Esophagus squamous epithelium (tissue), 5 donors: ENCODE data around the gene PARD6B. TPM values are rescaled to one million over a fixed set of nuclear protein-coding genes. Genes with fewer than 3 reads are reported as not detected.

Experiments used
- DNase-seq: peaks from one replicate; lab custom pipeline; 2025; lab: John Stamatoyannopoulos, UW
- H3K27ac ChIP-seq, 4 donors: fragments of 200-600 bp; sonication (generic); one replicate each; pipeline ENCODE4 v1.5.1; 2016 to 2019; ENCODE audit warnings: mild to moderate bottlenecking in 1 of 4
- H3K27me3 ChIP-seq, 4 donors: fragments of 200-600 bp; sonication (generic); 1 replicate in 3 of 4; 2 replicates in 1 of 4; pipeline versions ENCODE4 v1.5.1 to v1.6.0; 2017 to 2021; ENCODE audit warnings: antibody characterized with exemption in 1 of 4
- H3K36me3 ChIP-seq, 3 donors: fragments of 200-600 bp; sonication (generic); one replicate each; pipeline ENCODE4 v1.5.1; 2016 to 2019
- H3K4me1 ChIP-seq, 3 donors: fragments of 200-600 bp; sonication (generic); one replicate each; pipeline ENCODE4 v1.5.1; 2017 to 2019
- H3K4me3 ChIP-seq, 4 donors: fragments of 200-600 bp; sonication (generic); 1 replicate in 3 of 4; 2 replicates in 1 of 4; pipeline ENCODE4 v1.5.1; 2016 to 2019; ENCODE audit warnings: mild to moderate bottlenecking in 2 of 4, moderate library complexity in 1 of 4
- H3K9me3 ChIP-seq, 3 donors: fragments of 200-600 bp; sonication (generic); one replicate each; pipeline ENCODE4 v1.5.1; 2016 to 2019
- POLR2A ChIP-seq, 4 donors: fragments of 450-650 bp; IDR thresholded peaks; one replicate each; pipeline ENCODE4 v1.6.1; 2017; ENCODE audit warnings: antibody characterized with exemption in 4 of 4, mild to moderate bottlenecking in 4 of 4, moderate library complexity in 3 of 4
- WGBS, 2 donors: methylation state at CpG; one replicate each; pipeline ENCODE4 v1.1.5; 2018; 5-methylcytosine and 5-hydroxymethylcytosine counted together
- intact Hi-C: fragments of 100-400 bp; cut with DNase I; formaldehyde crosslinking; loops from one replicate; pipeline ENCODE4 v1.15.0; 2022
- total RNA-seq, 4 donors: library from RNA; depleted of rRNA; stranded (reverse); fragments of >200 nt; gene quantifications; one replicate each; pipeline ENCODE4 v1.1.0, GENCODE V29; 2016
- TF ChIP-seq, protein P1 (sequence below), 6 experiments: fragments of 450-650 bp in 4 of 6; fragments of 200-600 bp in 2 of 6; sonication (generic) in 2 of 6; IDR thresholded peaks; one replicate each; pipeline ENCODE4 v1.5.1; 2016 to 2019; ENCODE audit warnings: antibody characterized with exemption in 6 of 6, mild to moderate bottlenecking in 4 of 6, moderate library complexity in 4 of 6
- donor health status: DM: yes; HTN: yes; CAD: no.

PARD6B gene
- total RNA-seq, 4 donors from 2014 or later = 4.7 to 6.5 (median 5.3) TPM

DNA sequence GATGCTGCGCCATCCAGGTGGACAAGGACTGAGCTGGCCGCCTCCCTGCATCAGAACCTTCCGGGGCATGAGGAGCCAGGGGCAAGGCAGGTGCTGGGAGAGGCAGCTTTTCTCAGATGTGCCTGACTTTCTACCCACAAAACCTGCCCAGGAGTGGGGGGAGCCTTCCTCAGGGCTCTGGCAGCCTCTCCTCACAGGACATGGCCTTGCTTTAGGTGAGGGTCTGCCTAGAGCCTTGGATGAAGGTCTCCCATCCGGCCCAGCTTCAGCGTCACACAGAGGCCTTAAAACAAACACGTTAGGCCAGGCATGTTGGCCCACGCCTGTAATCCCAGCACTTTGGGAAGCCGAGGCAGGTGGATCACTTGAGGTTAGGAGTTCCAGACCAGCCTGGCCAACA is 70.9 kb downstream of the PARD6B start:
- intact Hi-C loops = no loop called here
- no peak overlapping the region for H3K4me3 ChIP-seq
- TF ChIP-seq POLR2A (IDR thresholded peaks at IDR 0.05) = no peak
- TF ChIP-seq, protein P1, sequence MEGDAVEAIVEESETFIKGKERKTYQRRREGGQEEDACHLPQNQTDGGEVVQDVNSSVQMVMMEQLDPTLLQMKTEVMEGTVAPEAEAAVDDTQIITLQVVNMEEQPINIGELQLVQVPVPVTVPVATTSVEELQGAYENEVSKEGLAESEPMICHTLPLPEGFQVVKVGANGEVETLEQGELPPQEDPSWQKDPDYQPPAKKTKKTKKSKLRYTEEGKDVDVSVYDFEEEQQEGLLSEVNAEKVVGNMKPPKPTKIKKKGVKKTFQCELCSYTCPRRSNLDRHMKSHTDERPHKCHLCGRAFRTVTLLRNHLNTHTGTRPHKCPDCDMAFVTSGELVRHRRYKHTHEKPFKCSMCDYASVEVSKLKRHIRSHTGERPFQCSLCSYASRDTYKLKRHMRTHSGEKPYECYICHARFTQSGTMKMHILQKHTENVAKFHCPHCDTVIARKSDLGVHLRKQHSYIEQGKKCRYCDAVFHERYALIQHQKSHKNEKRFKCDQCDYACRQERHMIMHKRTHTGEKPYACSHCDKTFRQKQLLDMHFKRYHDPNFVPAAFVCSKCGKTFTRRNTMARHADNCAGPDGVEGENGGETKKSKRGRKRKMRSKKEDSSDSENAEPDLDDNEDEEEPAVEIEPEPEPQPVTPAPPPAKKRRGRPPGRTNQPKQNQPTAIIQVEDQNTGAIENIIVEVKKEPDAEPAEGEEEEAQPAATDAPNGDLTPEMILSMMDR (IDR thresholded peaks at IDR 0.05) = no peak
- no peaks in the 10 kb centered on the region for H3K36me3 ChIP-seq
- H3K4me1 ChIP-seq = no peaks in the 10 kb centered on the region
- WGBS, 2 donors = 71 to 100% methylated on average over 1 to 4 of the region's 8 CpGs
- H3K9me3 ChIP-seq = no peaks in the 10 kb centered on the region
- DNase-seq = no peak
- H3K27me3 ChIP-seq = no peaks in the 10 kb centered on the region
- no peak overlapping the region for H3K27ac ChIP-seq

DNA sequence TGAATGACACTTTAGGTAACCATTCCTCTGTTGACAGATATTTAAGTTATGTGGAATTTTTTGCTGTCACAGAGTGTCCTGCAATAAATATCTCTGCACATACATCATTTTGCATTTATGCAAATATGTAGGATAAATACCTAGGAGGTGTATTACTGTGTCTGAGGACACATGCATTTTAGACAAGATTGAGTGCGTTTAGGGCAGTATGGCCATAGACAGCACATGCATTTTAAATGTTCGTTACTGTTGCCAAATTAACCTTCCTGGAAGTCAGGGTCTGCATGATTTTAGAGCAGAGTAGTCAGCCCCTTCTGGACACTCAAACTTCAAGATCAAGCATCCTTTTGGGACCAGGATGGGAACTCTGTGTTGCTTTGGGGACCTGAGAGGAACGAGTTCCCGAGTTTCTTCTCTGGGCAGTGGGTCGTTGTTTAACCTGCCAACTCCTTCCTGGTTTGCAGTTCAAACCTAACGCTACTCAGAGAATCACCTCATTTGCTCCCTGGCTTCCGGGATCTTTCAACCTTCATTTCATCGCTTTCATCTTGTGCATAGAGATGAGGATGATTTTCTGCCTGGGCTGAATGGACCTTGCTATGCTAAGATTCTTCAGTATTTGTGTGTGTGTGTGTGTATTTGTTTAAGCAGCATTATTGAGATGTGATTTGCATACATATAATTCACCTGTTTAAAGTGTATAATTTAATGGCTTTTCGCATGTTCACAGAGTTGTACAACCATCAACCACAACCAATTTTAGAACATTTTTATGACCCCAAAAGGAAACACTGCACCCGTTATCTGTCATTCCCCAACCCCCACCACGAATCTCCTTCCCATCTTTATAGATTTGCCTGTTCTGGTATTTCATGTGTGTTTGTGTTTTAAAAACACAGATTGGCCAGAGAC is 73.3 kb downstream of the PARD6B start:
- Histone ChIP-seq H3K4me1 (no peaks in the 10 kb centered on the region), H3K27me3 (no peaks in the 10 kb centered on the region), H3K4me3 (no peak overlapping the region), H3K36me3 (no peaks in the 10 kb centered on the region), H3K27ac (no peak overlapping the region), H3K9me3 (no peaks in the 10 kb centered on the region)
- intact Hi-C loops = no loop called here
- no peak for DNase-seq
- 51 to 55% methylated on average over 11 of the region's 11 CpGs for WGBS, 2 donors
- TF ChIP-seq, protein P1 (IDR thresholded peaks at IDR 0.05) = no peak
- no peak for TF ChIP-seq POLR2A (IDR thresholded peaks at IDR 0.05)

- Histone ChIP-seq H3K9me3 (no peaks in the 10 kb centered on the region), H3K36me3 (no peaks in the 10 kb centered on the region), H3K27ac (no peak overlapping the region), H3K4me3 (no peak overlapping the region), H3K27me3 (no peaks in the 10 kb centered on the region), H3K4me1 (no peaks in the 10 kb centered on the region)
- intact Hi-C loops = no loop called here
- TF ChIP-seq, protein P1 (IDR thresholded peaks at IDR 0.05) = no peak
- no peak for TF ChIP-seq POLR2A (IDR thresholded peaks at IDR 0.05)
- WGBS, 2 donors = 43 to 50% methylated on average over 1 of the region's 1 CpG
- no peak for DNase-seq
These were observed 73.9 kb downstream of the PARD6B start for GRCh38 chr20:50805349-50805684.

- DNase-seq = no peak
- no peak for TF ChIP-seq POLR2A (IDR thresholded peaks at IDR 0.05)
- TF ChIP-seq, protein P1 (IDR thresholded peaks at IDR 0.05) = no peak
- intact Hi-C loops = no loop called here
- H3K27ac ChIP-seq = no peak overlapping the region
- H3K4me3 ChIP-seq = no peak overlapping the region
- no peaks in the 10 kb centered on the region for H3K9me3 ChIP-seq
- H3K36me3 ChIP-seq = no peaks in the 10 kb centered on the region
- H3K4me1 ChIP-seq = no peaks in the 10 kb centered on the region
- no peaks in the 10 kb centered on the region for H3K27me3 ChIP-seq
- 90 to 92% methylated on average over 5 of the region's 5 CpGs for WGBS, 2 donors
These were observed 74.9 kb downstream of the PARD6B start for GRCh38 chr20:50806126-50806768.

Other genes with a start within 250 kb of the PARD6B start
- 10 to 100 TPM; 23.6 to 30.6 (median 29.0) TPM for gene PTPN1, start 221.2 kb upstream of the PARD6B start, total RNA-seq
- gene RIPOR3, start 40.0 kb upstream of the PARD6B start, total RNA-seq = 1 to 10 TPM; 1.3 to 9.7 (median 3.3) TPM
- 1 to 10 TPM in 1 of 4 donors, under 1 TPM in 3; 0.18 to 2.3 (median 0.54) TPM for gene BCAS4, start 63.5 kb downstream of the PARD6B start, total RNA-seq
- 10 to 100 TPM; 29.2 to 47.5 (median 32.8) TPM for gene ADNP, start 199.9 kb downstream of the PARD6B start, total RNA-seq
- gene DPM1, start 227.0 kb downstream of the PARD6B start, total RNA-seq = 10 to 100 TPM; 28.7 to 62.0 (median 57.0) TPM
- gene MOCS3, start 227.2 kb downstream of the PARD6B start, total RNA-seq = 1 to 10 TPM; 4.1 to 6.7 (median 5.4) TPM